Breast epithelium (tissue), 3 donors: ENCODE measurements around the gene RERE.

Experiments
- CTCF ChIP-seq, 3 donors: fragments of 450-650 bp; IDR thresholded peaks; one replicate each; pipeline ENCODE4 v1.5.1; 2016 to 2017; ENCODE audit warnings: antibody characterized with exemption in 3 of 3, mild to moderate bottlenecking in 3 of 3, moderate library complexity in 3 of 3
- POLR2A ChIP-seq: fragments of 450-650 bp; IDR thresholded peaks from one replicate; pipeline ENCODE4 v1.6.1; 2016; ENCODE audit warnings: antibody characterized with exemption, mild to moderate bottlenecking, moderate library complexity

- TF ChIP-seq CTCF (IDR thresholded peaks at IDR 0.05) (no peak), POLR2A (no peak)
Observed at GRCh38 chr1:8329439-8329838, 488.0 kb downstream of the RERE start.
